ENCODE results near the gene LRRC27. TPM values are rescaled to one million over a fixed set of nuclear protein-coding genes. Genes with fewer than 3 reads are reported as not detected.
A peak's percentile ranks its signal among the peaks of the same experiment; 100 is the strongest.

The LRRC27 gene
- total RNA-seq, 2 experiments from 2014 or later = 13.0 to 17.3 TPM

- H3K4me2 ChIP-seq (ENCODE audit: low read length) = no peak overlapping the region
- DNase-seq (ENCODE audit: low spot score) = no peak
- ChIA-PET POLR2A (no interaction called here), CTCF (ENCODE audit: unreplicated experiment) (no interaction called here)
- no peaks in the 10 kb centered on the region for H3K9me3 ChIP-seq (ENCODE audit: low read length)
- no peak for TF ChIP-seq EZH2phosphoT487 (IDR thresholded peaks at IDR 0.05; ENCODE audit: borderline replicate concordance, low read depth, low read length)
- no peak for TF ChIP-seq CTCF (conservative IDR thresholded peaks at IDR 0.05; ENCODE audit: low read length)
- no peaks in the 10 kb centered on the region for H3K9me2 ChIP-seq (ENCODE audit: insufficient read depth, low read length)
- H2AFZ ChIP-seq (ENCODE audit: low read length) = no peak overlapping the region
- BruUV-seq (replicated peaks) = no TSS peak
- no peak overlapping the region for H3K4me3 ChIP-seq (ENCODE audit: low read depth, low read length, poor library complexity, severe bottlenecking)
- intact Hi-C loops (cut with micrococcal nuclease; ENCODE audit: unreplicated experiment) = no loop called here
- no peak overlapping the region for H3K27ac ChIP-seq (ENCODE audit: low read depth, low read length, poor library complexity, severe bottlenecking)
- peaks cover 3% of the 10 kb centered on the region for H3K4me1 ChIP-seq (ENCODE audit: insufficient read depth, low read length, poor library complexity, severe bottlenecking)
- H3K36me3 ChIP-seq (ENCODE audit: insufficient read depth, low read length) = no peaks in the 10 kb centered on the region
- H3K79me2 ChIP-seq (ENCODE audit: insufficient read depth, low read depth, low read length) = no peaks in the 10 kb centered on the region
- H4K20me1 ChIP-seq (ENCODE audit: insufficient read depth, low read length) = no peaks in the 10 kb centered on the region
Measured at GRCh38 chr10:132357286-132358058, 25.5 kb downstream of the LRRC27 start.

- H2AFZ ChIP-seq (ENCODE audit: low read length) = no peak overlapping the region
- no peaks in the 10 kb centered on the region for H3K9me2 ChIP-seq (ENCODE audit: insufficient read depth, low read length)
- CTCF ChIA-PET (ENCODE audit: unreplicated experiment) = no interaction called here
- TF ChIP-seq EZH2phosphoT487 (IDR thresholded peaks at IDR 0.05; ENCODE audit: borderline replicate concordance, low read depth, low read length) = no peak
- H3K4me1 ChIP-seq (ENCODE audit: insufficient read depth, low read length, poor library complexity, severe bottlenecking) = no peaks in the 10 kb centered on the region
- no peak for DNase-seq (ENCODE audit: low spot score)
- no peaks in the 10 kb centered on the region for H3K79me2 ChIP-seq (ENCODE audit: insufficient read depth, low read depth, low read length)
- no peak overlapping the region for H3K27ac ChIP-seq (ENCODE audit: low read depth, low read length, poor library complexity, severe bottlenecking)
- H3K9me3 ChIP-seq (ENCODE audit: low read length) = no peaks in the 10 kb centered on the region
- BruUV-seq (replicated peaks) = no TSS peak
- POLR2A ChIA-PET = no interaction called here
- H4K20me1 ChIP-seq (ENCODE audit: insufficient read depth, low read length) = no peaks in the 10 kb centered on the region
- H3K4me2 ChIP-seq (ENCODE audit: low read length) = no peak overlapping the region
- intact Hi-C loops (cut with micrococcal nuclease; ENCODE audit: unreplicated experiment) = no loop called here
- no peaks in the 10 kb centered on the region for H3K36me3 ChIP-seq (ENCODE audit: insufficient read depth, low read length)
- no peak overlapping the region for H3K4me3 ChIP-seq (ENCODE audit: low read depth, low read length, poor library complexity, severe bottlenecking)
Measured at GRCh38 chr10:132359305-132360040, 27.5 kb downstream of the LRRC27 start.

GRCh38 chr10:132360766-132361447 is 28.9 kb downstream of the LRRC27 start:
- POLR2A ChIA-PET = no interaction called here
- DNase-seq (ENCODE audit: low spot score) = peak; percentile 15

More at GRCh38 chr10:132360766-132361447, 28.9 kb downstream of the LRRC27 start:
- CTCF ChIA-PET (ENCODE audit: unreplicated experiment) = interaction anchor here (0.7 to 0.9 kb wide), 2 partner anchors 13 to 216 kb away, joined by 3 read pairs; no protein-coding TSS in a partner anchor
- H3K79me2 ChIP-seq (ENCODE audit: insufficient read depth, low read depth, low read length) = no peaks in the 10 kb centered on the region
- H2AFZ ChIP-seq (ENCODE audit: low read length) = no peak overlapping the region
- no peak overlapping the region for H3K4me2 ChIP-seq (ENCODE audit: low read length)
- no peak overlapping the region for H3K27ac ChIP-seq (ENCODE audit: low read depth, low read length, poor library complexity, severe bottlenecking)
- no peaks in the 10 kb centered on the region for H4K20me1 ChIP-seq (ENCODE audit: insufficient read depth, low read length)
- intact Hi-C loops (cut with micrococcal nuclease; ENCODE audit: unreplicated experiment) = no loop called here
- H3K4me1 ChIP-seq (ENCODE audit: insufficient read depth, low read length, poor library complexity, severe bottlenecking) = no peaks in the 10 kb centered on the region
- H3K36me3 ChIP-seq (ENCODE audit: insufficient read depth, low read length) = no peaks in the 10 kb centered on the region
- no peak overlapping the region for H3K4me3 ChIP-seq (ENCODE audit: low read depth, low read length, poor library complexity, severe bottlenecking)
- H3K9me3 ChIP-seq (ENCODE audit: low read length) = no peaks in the 10 kb centered on the region
- TF ChIP-seq CTCF (conservative IDR thresholded peaks at IDR 0.05; ENCODE audit: low read length) (peak; percentile 73), EZH2phosphoT487 (IDR thresholded peaks at IDR 0.05; ENCODE audit: borderline replicate concordance, low read depth, low read length) (no peak)
- H3K9me2 ChIP-seq (ENCODE audit: insufficient read depth, low read length) = no peaks in the 10 kb centered on the region
- BruUV-seq (replicated peaks) = no TSS peak
